B cell (primary cell): Measurements from ENCODE around the gene TAF1C. TPM values are rescaled to one million over a fixed set of nuclear protein-coding genes. Genes with fewer than 3 reads are reported as not detected.

Experiments
- ATAC-seq: fragments of 200-7000 bp; cut with Tn5 transposase; one replicate; pipeline ENCODE4 v1.10.0; 2021; ENCODE audit warnings: low read depth, mild to moderate bottlenecking, moderate number of reproducible peaks, moderate library complexity
- CTCF ChIA-PET: fragments of 350-600 bp; sonication (Branson Sonifier 250); formaldehyde crosslinking; loops from one replicate; lab custom pipeline; 2021; ENCODE audit warnings: antibody characterized with exemption, inconsistent platforms; lab: Charles Lee
- POLR2A ChIA-PET: fragments of 350-600 bp; sonication (Branson Sonifier 250); formaldehyde crosslinking; loops from one replicate; lab custom pipeline; 2021; ENCODE audit warnings: antibody characterized with exemption; lab: Charles Lee
- DNase-seq: peaks from one replicate; pipeline ENCODE4 v3.0.0; 2013
- H2AFZ ChIP-seq: 2 replicates; pipeline ENCODE4 v1.6.1; 2012; ENCODE audit warnings: mild to moderate bottlenecking, low read depth, low read length; ENCODE audit not compliant: insufficient read depth, poor library complexity, severe bottlenecking
- H3K27ac ChIP-seq, 2 donors: 1 replicate in 1 of 2; 2 replicates in 1 of 2; pipeline ENCODE4 v1.5.1; 2012 to 2013; ENCODE audit warnings: low read length in 2 of 2, mild to moderate bottlenecking in 2 of 2, moderate library complexity in 1 of 2
- H3K27me3 ChIP-seq, 4 experiments: fragments of 200-600 bp in 1 of 4; sonication (generic) in 1 of 4; replicated peaks in 1 of 4; 1 replicate in 2 of 4; 2 replicates in 2 of 4; pipeline versions ENCODE4 v1.6.1 to v1.7.0; 2013 to 2016; ENCODE audit warnings: low read length in 3 of 4, mild to moderate bottlenecking in 2 of 4, mixed read lengths in 1 of 4, moderate library complexity in 1 of 4; ENCODE audit not compliant: insufficient read depth in 4 of 4, control insufficient read depth in 3 of 4; ENCODE audit errors: control extremely low read depth in 1 of 4
- H3K36me3 ChIP-seq, 2 experiments: replicated peaks in 1 of 2; 1 replicate in 1 of 2; 2 replicates in 1 of 2; pipeline versions ENCODE4 v1.6.1 to v1.7.1; 2013; ENCODE audit warnings: low read length in 1 of 2; ENCODE audit not compliant: insufficient read depth in 2 of 2, control insufficient read depth in 1 of 2; ENCODE audit errors: control extremely low read depth in 1 of 2, extremely low read depth in 1 of 2
- H3K4me1 ChIP-seq, 2 donors: fragments of 200-600 bp in 1 of 2; sonication (generic) in 1 of 2; 1 replicate in 1 of 2; 2 replicates in 1 of 2; pipeline versions ENCODE4 v1.5.1 to v1.6.1; 2013 to 2017; ENCODE audit warnings: low read length in 2 of 2; ENCODE audit not compliant: control insufficient read depth in 2 of 2, insufficient read depth in 2 of 2
- H3K4me2 ChIP-seq: replicated peaks from 2 replicates; pipeline ENCODE3; 2012; ENCODE audit warnings: mild to moderate bottlenecking, low read depth, low read length; ENCODE audit not compliant: poor library complexity, severe bottlenecking
- H3K4me3 ChIP-seq, 5 experiments: fragments of 200-600 bp in 1 of 5; sonication (generic) in 1 of 5; 1 replicate in 3 of 5; 2 replicates in 2 of 5; pipeline versions ENCODE4 v1.5.1 to v1.7.0; 2011 to 2016; ENCODE audit warnings: low read length in 4 of 5, mild to moderate bottlenecking in 4 of 5, low read depth in 2 of 5, control low read depth in 1 of 5, moderate library complexity in 1 of 5; ENCODE audit not compliant: insufficient read depth in 1 of 5; ENCODE audit errors: control extremely low read depth in 1 of 5, extremely low read depth in 1 of 5
- H3K79me2 ChIP-seq: fragments of 200-600 bp; sonication (generic); one replicate; pipeline ENCODE4 v1.6.0; 2016; ENCODE audit warnings: low read length; ENCODE audit not compliant: control insufficient read depth, insufficient read depth
- H3K9ac ChIP-seq: fragments of 200-600 bp; sonication (generic); 2 replicates; pipeline ENCODE4 v1.6.1; 2017; ENCODE audit warnings: mild to moderate bottlenecking, low read length, moderate library complexity
- H3K9me3 ChIP-seq, 3 donors: one replicate each; pipeline versions ENCODE4 v1.6.1 to v1.7.1; 2013; ENCODE audit warnings: low read length in 2 of 3; ENCODE audit not compliant: control insufficient read depth in 2 of 3, insufficient read depth in 1 of 3; ENCODE audit errors: control extremely low read depth in 1 of 3
- H4K20me1 ChIP-seq: 2 replicates; pipeline ENCODE4 v1.6.0; 2012; ENCODE audit warnings: mild to moderate bottlenecking, low read length; ENCODE audit not compliant: insufficient read depth, control insufficient read depth, poor library complexity, severe bottlenecking
- H3K27ac Mint-ChIP-seq: one replicate; pipeline ENCODE4 v1.8.0; 2021; ENCODE audit warnings: mixed read lengths
- H3K27me3 Mint-ChIP-seq: one replicate; pipeline ENCODE4 v1.8.0; 2021; ENCODE audit warnings: mixed read lengths
- H3K4me1 Mint-ChIP-seq: one replicate; pipeline ENCODE4 v1.8.0; 2021; ENCODE audit warnings: mixed read lengths
- H3K4me3 Mint-ChIP-seq: one replicate; pipeline ENCODE4 v1.8.0; 2021; ENCODE audit warnings: mixed read lengths
- H3K9me3 Mint-ChIP-seq: one replicate; pipeline ENCODE4 v1.8.0; 2022; ENCODE audit warnings: mixed read lengths; ENCODE audit not compliant: insufficient read depth
- EZH2 ChIP-seq: IDR thresholded peaks from 2 replicates; pipeline ENCODE4 v1.6.1; 2012; ENCODE audit warnings: borderline replicate concordance, low read depth, mild to moderate bottlenecking, moderate library complexity, low read length; ENCODE audit not compliant: insufficient read depth, poor library complexity, severe bottlenecking
- WGBS: methylation state at CpG from one replicate; pipeline ENCODE4 v1.1.5; 2013; ENCODE audit warnings: missing lambda C conversion rate; ENCODE audit not compliant: insufficient coverage; 5-methylcytosine and 5-hydroxymethylcytosine counted together
- intact Hi-C: fragments of 100-400 bp; cut with micrococcal nuclease; formaldehyde crosslinking; loops from one replicate; pipeline ENCODE4 v1.10.0; 2022
- polyA plus RNA-seq: library from polyadenylated mRNA; depleted of rRNA; stranded (reverse); fragments of >200 nt; gene quantifications from 2 replicates; pipeline ENCODE4 v1.2.3, GENCODE V29; 2012
- total RNA-seq, 2 donors: library from RNA; stranded (reverse); fragments of 120-200 nt in 1 of 2; gene quantifications; 1 replicate in 1 of 2; 2 replicates in 1 of 2; pipeline versions ENCODE4 v1.2.3 to v1.2.4, GENCODE V29; 2013 to 2022
- TF ChIP-seq, protein P1 (sequence below): fragments of 200-600 bp; IDR thresholded peaks from one replicate; pipeline ENCODE4 v1.8.0; 2022; ENCODE audit warnings: antibody characterized with exemption, mild to moderate bottlenecking

TAF1C gene
- total and polyA plus RNA-seq, 2 donors (not counting 1 experiment from before 2014, with no cell fraction given): 115 to 125 TPM

DNA sequence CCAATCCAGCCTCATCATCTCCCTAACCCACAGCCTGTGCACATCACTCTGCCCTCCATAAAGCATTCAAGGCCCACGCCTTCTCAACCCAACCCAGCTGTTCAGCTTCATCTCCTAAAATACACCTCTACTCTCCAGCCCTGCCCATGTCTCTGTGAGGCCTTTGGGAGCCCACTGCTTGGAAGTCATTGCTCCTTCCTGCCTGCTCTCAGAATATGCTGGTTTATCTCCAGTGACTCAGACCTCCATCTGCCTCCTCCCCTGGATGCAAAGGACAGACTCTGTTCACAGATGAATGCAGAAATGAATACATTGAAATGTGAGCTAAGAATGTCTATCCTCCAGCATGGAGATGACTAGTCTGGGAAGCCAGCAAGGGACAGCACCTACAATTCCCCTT, 34.0 kb upstream of the TAF1C start:
- Histone ChIP-seq H4K20me1 (no peaks in the 10 kb centered on the region), H3K9ac (no peak overlapping the region), H3K4me2 (no peak overlapping the region), H3K79me2 (no peaks in the 10 kb centered on the region), H3K4me3 (no peak overlapping the region), H2AFZ (no peak overlapping the region), H3K27ac (no peak overlapping the region), H3K4me1 (no peaks in the 10 kb centered on the region), H3K36me3 (no peaks in the 10 kb centered on the region), H3K27me3 (peaks cover 0 to 2% (median 0%) of the 10 kb centered on the region in 4 experiments), H3K9me3 (no peaks in the 10 kb centered on the region)
- intact Hi-C loops: no loop called here
- 82% methylated on average over 1 of the region's 1 CpG for WGBS
- no peaks in the 10 kb centered on the region for H3K4me1 Mint-ChIP-seq
- ATAC-seq (no peak), DNase-seq (no peak)
- ChIA-PET CTCF (no interaction called here), POLR2A (no interaction called here)
- H3K27ac Mint-ChIP-seq: no peak overlapping the region
- TF ChIP-seq, protein P1, sequence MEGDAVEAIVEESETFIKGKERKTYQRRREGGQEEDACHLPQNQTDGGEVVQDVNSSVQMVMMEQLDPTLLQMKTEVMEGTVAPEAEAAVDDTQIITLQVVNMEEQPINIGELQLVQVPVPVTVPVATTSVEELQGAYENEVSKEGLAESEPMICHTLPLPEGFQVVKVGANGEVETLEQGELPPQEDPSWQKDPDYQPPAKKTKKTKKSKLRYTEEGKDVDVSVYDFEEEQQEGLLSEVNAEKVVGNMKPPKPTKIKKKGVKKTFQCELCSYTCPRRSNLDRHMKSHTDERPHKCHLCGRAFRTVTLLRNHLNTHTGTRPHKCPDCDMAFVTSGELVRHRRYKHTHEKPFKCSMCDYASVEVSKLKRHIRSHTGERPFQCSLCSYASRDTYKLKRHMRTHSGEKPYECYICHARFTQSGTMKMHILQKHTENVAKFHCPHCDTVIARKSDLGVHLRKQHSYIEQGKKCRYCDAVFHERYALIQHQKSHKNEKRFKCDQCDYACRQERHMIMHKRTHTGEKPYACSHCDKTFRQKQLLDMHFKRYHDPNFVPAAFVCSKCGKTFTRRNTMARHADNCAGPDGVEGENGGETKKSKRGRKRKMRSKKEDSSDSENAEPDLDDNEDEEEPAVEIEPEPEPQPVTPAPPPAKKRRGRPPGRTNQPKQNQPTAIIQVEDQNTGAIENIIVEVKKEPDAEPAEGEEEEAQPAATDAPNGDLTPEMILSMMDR: no peak
- no peak for TF ChIP-seq EZH2
- H3K27me3 Mint-ChIP-seq: peaks cover 18% of the 10 kb centered on the region
- no peak overlapping the region for H3K4me3 Mint-ChIP-seq
- H3K9me3 Mint-ChIP-seq: no peaks in the 10 kb centered on the region

DNA sequence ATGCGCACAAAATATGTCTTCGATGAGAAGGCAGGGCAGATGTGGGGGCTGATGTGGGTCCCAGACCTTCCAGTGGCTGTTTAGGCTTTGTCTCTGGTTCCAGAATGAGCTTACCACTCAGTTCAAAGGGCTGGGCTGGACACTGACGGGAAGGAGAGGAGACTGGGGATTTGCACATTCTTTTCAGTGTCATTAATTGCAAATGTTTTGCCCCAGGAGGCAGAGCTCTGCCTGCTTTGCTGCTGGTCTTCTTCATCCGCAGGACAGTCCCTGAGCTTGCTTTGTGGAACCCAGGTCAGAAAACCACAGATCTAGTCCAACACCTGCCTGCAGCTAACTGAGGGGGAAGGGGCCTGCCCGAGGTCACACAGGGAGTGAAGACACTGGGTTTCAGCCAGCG, 32.1 kb upstream of the TAF1C start:
- H3K27ac ChIP-seq: no peak overlapping the region
- H3K36me3 ChIP-seq: no peaks in the 10 kb centered on the region
- no peaks in the 10 kb centered on the region for H4K20me1 ChIP-seq
- H3K4me2 ChIP-seq: no peak overlapping the region
- no peak for ATAC-seq
- 83% methylated on average over 5 of the region's 6 CpGs for WGBS
- POLR2A ChIA-PET: interaction anchor here (0.6 kb wide), 1 partner anchor 694 kb away, joined by 3 read pairs; no protein-coding TSS in a partner anchor
- Mint-ChIP-seq H3K4me3 (no peak overlapping the region), H3K4me1 (no peaks in the 10 kb centered on the region), H3K27me3 (peaks cover 20% of the 10 kb centered on the region), H3K9me3 (no peaks in the 10 kb centered on the region), H3K27ac (no peak overlapping the region)
- H3K9ac ChIP-seq: no peak overlapping the region
- no peak for DNase-seq
- no peaks in the 10 kb centered on the region for H3K79me2 ChIP-seq
- TF ChIP-seq, protein P1: no peak
- no peak for TF ChIP-seq EZH2
- H3K4me3 ChIP-seq: no peak overlapping the region
- H3K27me3 ChIP-seq: no peaks in the 10 kb centered on the region
- H3K4me1 ChIP-seq: no peaks in the 10 kb centered on the region
- CTCF ChIA-PET: no interaction called here
- no peak overlapping the region for H2AFZ ChIP-seq
- intact Hi-C loops: no loop called here
- no peaks in the 10 kb centered on the region for H3K9me3 ChIP-seq
